ENCODE measurements around the gene CACNG5. TPM values are rescaled to one million over a fixed set of nuclear protein-coding genes. Genes with fewer than 3 reads are reported as not detected.

The CACNG5 gene, protein sequence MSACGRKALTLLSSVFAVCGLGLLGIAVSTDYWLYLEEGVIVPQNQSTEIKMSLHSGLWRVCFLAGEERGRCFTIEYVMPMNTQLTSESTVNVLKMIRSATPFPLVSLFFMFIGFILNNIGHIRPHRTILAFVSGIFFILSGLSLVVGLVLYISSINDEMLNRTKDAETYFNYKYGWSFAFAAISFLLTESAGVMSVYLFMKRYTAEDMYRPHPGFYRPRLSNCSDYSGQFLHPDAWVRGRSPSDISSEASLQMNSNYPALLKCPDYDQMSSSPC
- not detected in 2 replicates for total RNA-seq

GRCh38 chr17:66834919-66835454 lies at the start of gene CACNG5:
Gene CACNG5, plus strand, starts transcription at chr17:66835117. Its CDS starts 42,216 bp downstream, at chr17:66877333.

Other genes starting within 250 kb of the CACNG5 start
- gene CACNG4, start 129.6 kb downstream of the CACNG5 start, total RNA-seq, result under 0.01 TPM in 1 of 2 replicates, not detected in the other
- gene CACNG1, start 209.4 kb downstream of the CACNG5 start, total RNA-seq, result not detected in 2 replicates

Measured in tracheal epithelial cell (primary cell).